ENCODE results near the gene HSD17B12. TPM values are rescaled to one million over a fixed set of nuclear protein-coding genes. Genes with fewer than 3 reads are reported as not detected.
A peak's percentile ranks its signal among the peaks of the same experiment; 100 is the strongest.

Gene HSD17B12
- total and polyA plus RNA-seq, 2 of the 13 experiments (the other 11 are each of a cell fraction or from before 2014, with no cell fraction given), result 50.3 to 117 TPM

DNA sequence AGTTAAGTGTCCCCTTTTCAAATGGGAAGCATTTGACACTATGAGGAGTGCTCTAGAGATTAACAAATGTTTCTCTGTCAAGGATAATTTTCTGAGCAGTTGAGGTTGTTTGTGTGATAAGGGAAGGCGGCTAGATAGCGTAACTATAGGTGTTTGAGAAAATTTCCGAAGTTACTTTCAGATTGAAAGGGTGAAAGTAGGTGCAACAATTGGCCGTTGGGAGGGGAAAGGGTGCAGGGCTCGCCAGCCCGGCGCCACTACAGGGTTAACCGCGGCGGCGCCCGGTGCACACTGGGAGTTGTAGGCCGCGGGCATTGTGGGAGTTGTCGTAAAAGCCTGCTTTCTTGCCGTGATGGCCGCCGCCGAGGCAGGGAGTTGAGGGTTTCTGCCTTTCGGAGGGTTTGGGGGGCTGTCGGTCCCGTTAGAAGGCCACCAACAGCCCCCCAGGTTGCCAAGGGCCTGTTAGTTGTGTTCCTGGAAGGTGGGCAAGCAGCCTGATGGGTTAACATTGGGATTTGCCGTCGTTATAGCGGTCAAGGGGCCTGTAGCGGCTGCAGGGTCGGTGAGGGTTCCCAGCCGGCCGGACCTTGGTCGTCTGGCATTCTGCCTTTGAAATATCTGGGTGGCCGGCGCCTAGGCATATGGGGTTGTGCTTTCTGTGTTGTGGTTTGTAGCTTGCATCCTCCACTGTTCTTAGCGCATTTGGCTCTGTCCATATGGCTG lies 36.5 kb upstream of the HSD17B12 start (continued):
- TF ChIP-seq ELK4 (CRISPR knock-in tag; IDR thresholded peaks at IDR 0.05; ENCODE audit: borderline replicate concordance), result no peak
- no peak for TF ChIP-seq FUBP1 (CRISPR knock-in tag; IDR thresholded peaks at IDR 0.05; ENCODE audit: borderline replicate concordance)
- peak; percentile 51; the same call in 1 of the 2 replicates for TF ChIP-seq AKAP8 (CRISPR knock-in tag; IDR thresholded peaks at IDR 0.05)
- no peak for TF ChIP-seq CCDC6 (CRISPR knock-in tag; IDR thresholded peaks at IDR 0.05)
- peak in 1 of 2 experiments; percentile 6; a peak in 1 of 4 replicates for TF ChIP-seq ATF4 (CRISPR knock-in tag; IDR thresholded peaks at IDR 0.05)
- 0 out of 2 replicates have a peak, but pooled peaks have one; percentile 24 for TF ChIP-seq ZSCAN22 (CRISPR knock-in tag; IDR thresholded peaks at IDR 0.05)
- TF ChIP-seq ZNF530 (CRISPR knock-in tag; IDR thresholded peaks at IDR 0.05; ENCODE audit: low read depth), result no peak
- TF ChIP-seq, protein P1, sequence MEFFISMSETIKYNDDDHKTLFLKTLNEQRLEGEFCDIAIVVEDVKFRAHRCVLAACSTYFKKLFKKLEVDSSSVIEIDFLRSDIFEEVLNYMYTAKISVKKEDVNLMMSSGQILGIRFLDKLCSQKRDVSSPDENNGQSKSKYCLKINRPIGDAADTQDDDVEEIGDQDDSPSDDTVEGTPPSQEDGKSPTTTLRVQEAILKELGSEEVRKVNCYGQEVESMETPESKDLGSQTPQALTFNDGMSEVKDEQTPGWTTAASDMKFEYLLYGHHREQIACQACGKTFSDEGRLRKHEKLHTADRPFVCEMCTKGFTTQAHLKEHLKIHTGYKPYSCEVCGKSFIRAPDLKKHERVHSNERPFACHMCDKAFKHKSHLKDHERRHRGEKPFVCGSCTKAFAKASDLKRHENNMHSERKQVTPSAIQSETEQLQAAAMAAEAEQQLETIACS (CRISPR knock-in tag; IDR thresholded peaks at IDR 0.05), result no peak
- TF ChIP-seq, protein P2, sequence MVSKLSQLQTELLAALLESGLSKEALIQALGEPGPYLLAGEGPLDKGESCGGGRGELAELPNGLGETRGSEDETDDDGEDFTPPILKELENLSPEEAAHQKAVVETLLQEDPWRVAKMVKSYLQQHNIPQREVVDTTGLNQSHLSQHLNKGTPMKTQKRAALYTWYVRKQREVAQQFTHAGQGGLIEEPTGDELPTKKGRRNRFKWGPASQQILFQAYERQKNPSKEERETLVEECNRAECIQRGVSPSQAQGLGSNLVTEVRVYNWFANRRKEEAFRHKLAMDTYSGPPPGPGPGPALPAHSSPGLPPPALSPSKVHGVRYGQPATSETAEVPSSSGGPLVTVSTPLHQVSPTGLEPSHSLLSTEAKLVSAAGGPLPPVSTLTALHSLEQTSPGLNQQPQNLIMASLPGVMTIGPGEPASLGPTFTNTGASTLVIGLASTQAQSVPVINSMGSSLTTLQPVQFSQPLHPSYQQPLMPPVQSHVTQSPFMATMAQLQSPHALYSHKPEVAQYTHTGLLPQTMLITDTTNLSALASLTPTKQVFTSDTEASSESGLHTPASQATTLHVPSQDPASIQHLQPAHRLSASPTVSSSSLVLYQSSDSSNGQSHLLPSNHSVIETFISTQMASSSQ (IDR thresholded peaks at IDR 0.05; ENCODE audit: low read depth), result peak; percentile 59; the same call in 1 of the 2 replicates
- TF ChIP-seq, protein P2 (CRISPR knock-in tag; IDR thresholded peaks at IDR 0.05; ENCODE audit: borderline replicate concordance), result peak; percentile 47; the same call in 1 of the 2 replicates
- no peak for TF ChIP-seq ATF3 (CRISPR knock-in tag; IDR thresholded peaks at IDR 0.05)
- no peak for TF ChIP-seq ZNF24 (IDR thresholded peaks at IDR 0.05)
- TF ChIP-seq RFXAP (CRISPR knock-in tag; IDR thresholded peaks at IDR 0.05; ENCODE audit: borderline replicate concordance), result peak; percentile 39; the same call in 1 of the 2 replicates
- TF ChIP-seq ZBTB42 (CRISPR knock-in tag; IDR thresholded peaks at IDR 0.05), result no peak
- TF ChIP-seq, protein P3, sequence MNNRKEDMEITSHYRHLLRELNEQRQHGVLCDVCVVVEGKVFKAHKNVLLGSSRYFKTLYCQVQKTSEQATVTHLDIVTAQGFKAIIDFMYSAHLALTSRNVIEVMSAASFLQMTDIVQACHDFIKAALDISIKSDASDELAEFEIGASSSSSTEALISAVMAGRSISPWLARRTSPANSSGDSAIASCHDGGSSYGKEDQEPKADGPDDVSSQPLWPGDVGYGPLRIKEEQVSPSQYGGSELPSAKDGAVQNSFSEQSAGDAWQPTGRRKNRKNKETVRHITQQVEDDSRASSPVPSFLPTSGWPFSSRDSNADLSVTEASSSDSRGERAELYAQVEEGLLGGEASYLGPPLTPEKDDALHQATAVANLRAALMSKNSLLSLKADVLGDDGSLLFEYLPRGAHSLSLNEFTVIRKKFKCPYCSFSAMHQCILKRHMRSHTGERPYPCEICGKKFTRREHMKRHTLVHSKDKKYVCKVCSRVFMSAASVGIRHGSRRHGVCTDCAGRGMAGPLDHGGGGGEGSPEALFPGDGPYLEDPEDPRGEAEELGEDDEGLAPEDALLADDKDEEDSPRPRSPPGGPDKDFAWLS (CRISPR knock-in tag; IDR thresholded peaks at IDR 0.05; ENCODE audit: borderline replicate concordance), result no peak
- TF ChIP-seq XBP1 (CRISPR knock-in tag; IDR thresholded peaks at IDR 0.05), result no peak
